Epidermal melanocyte (primary cell): ENCODE measurements around the gene SPIRE1.
"Not testable (repeated sequence)": the region's sequence is repeated elsewhere in the genome, so short reads cannot be mapped to it uniquely, and the experiment has no call there.

Experiments
- DNase-seq: peaks from one replicate; pipeline ENCODE4 v3.0.0; 2011; ENCODE audit warnings: low spot score; ENCODE audit not compliant: insufficient read length

The SPIRE1 gene

GRCh38 chr18:12421732-12422131 is 236.2 kb downstream of the SPIRE1 start:
- no peak for DNase-seq

- no peak for DNase-seq
Measured at GRCh38 chr18:12420821-12421421, 237.0 kb downstream of the SPIRE1 start.

- no peak for DNase-seq
Measured at GRCh38 chr18:12417687-12418086, 240.2 kb downstream of the SPIRE1 start.

- DNase-seq, result no peak
Measured at GRCh38 chr18:12416098-12416729, 241.7 kb downstream of the SPIRE1 start.

- DNase-seq, result no peak
Measured at GRCh38 chr18:12411456-12411855, 246.5 kb downstream of the SPIRE1 start.

- DNase-seq, result not testable (repeated sequence)
Measured at GRCh38 chr18:12410747-12411146, 247.2 kb downstream of the SPIRE1 start.

GRCh38 chr18:12410081-12410481 is 247.8 kb downstream of the SPIRE1 start:
- no peak for DNase-seq

GRCh38 chr18:12409469-12409868 is 248.4 kb downstream of the SPIRE1 start:
- no peak for DNase-seq

GRCh38 chr18:12408247-12408869 is 249.5 kb downstream of the SPIRE1 start:
- no peak for DNase-seq

- DNase-seq, result no peak
Measured at GRCh38 chr18:12406371-12407111, 251.4 kb downstream of the SPIRE1 start.

GRCh38 chr18:12405066-12405465 is 252.8 kb downstream of the SPIRE1 start:
- no peak for DNase-seq

- DNase-seq, result no peak
Measured at GRCh38 chr18:12403601-12404506, 254.1 kb downstream of the SPIRE1 start.

GRCh38 chr18:12401881-12402280 is 256.0 kb downstream of the SPIRE1 start:
- DNase-seq, result no peak

GRCh38 chr18:12399231-12399630 is 258.7 kb downstream of the SPIRE1 start:
- no peak for DNase-seq

- no peak for DNase-seq
Measured at GRCh38 chr18:12398625-12399024, 259.3 kb downstream of the SPIRE1 start.

- DNase-seq, result no peak
Measured at GRCh38 chr18:12397793-12398192, 260.1 kb downstream of the SPIRE1 start.

- DNase-seq, result no peak
Measured at GRCh38 chr18:12397254-12397653, 260.7 kb downstream of the SPIRE1 start.
